ENCODE data around the gene RNF39.
A peak's percentile ranks its signal among the peaks of the same experiment; 100 is the strongest.

The RNF39 gene

DNA sequence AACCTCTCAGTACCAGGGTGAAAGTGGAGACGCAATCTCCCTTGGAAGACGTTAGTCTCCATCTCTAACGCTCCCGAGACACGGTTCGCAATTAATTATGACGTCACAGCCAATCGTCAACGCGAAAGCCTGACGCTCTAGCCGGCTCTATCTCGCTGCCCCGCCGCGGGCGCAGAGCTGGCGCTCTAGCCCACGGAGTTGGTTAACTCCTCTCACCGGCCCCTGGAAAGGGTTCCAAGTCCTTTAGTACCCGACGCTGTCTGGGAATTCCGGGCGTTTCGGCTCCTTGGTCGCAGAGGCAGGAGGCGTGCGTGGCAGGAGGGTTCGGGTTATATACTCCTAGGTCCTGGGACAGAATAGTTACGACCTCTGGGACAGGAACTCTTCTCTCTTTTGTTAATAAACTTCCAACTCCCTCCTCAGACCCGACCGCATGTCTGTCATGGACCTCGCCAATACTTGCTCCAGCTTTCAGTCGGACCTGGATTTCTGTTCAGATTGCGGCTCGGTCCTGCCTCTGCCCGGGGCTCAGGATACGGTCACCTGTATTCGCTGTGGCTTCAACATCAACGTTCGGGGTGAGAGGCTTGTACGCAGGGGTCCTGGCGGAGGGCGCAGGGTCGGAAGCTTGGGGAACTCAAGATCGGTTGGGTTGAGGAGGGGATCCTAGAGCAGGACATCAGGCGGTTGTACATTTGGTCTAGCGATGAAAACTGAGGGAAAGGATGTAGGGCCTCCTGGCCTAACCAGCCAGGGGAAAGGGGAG is 14.3 kb downstream of the RNF39 start, which contains the start of gene POLR1H:
Gene POLR1H, plus strand, starts transcription at position 174 of the 766 bp plus-strand sequence. Its CDS starts 260 bp downstream, at position 434.
- no peak for TF ChIP-seq EZH2phosphoT487 (IDR thresholded peaks at IDR 0.05; ENCODE audit: low read length)
- TF ChIP-seq, protein P1, sequence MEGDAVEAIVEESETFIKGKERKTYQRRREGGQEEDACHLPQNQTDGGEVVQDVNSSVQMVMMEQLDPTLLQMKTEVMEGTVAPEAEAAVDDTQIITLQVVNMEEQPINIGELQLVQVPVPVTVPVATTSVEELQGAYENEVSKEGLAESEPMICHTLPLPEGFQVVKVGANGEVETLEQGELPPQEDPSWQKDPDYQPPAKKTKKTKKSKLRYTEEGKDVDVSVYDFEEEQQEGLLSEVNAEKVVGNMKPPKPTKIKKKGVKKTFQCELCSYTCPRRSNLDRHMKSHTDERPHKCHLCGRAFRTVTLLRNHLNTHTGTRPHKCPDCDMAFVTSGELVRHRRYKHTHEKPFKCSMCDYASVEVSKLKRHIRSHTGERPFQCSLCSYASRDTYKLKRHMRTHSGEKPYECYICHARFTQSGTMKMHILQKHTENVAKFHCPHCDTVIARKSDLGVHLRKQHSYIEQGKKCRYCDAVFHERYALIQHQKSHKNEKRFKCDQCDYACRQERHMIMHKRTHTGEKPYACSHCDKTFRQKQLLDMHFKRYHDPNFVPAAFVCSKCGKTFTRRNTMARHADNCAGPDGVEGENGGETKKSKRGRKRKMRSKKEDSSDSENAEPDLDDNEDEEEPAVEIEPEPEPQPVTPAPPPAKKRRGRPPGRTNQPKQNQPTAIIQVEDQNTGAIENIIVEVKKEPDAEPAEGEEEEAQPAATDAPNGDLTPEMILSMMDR (IDR thresholded peaks at IDR 0.05; ENCODE audit: low read length), result no peak
- no peak for TF ChIP-seq EZH2 (optimal IDR thresholded peaks at IDR 0.05; ENCODE audit: low read depth, low read length)
- H3K27ac ChIP-seq (ENCODE audit: low read length), result peak within 1 kb of the TSS; percentile 35; the same call in 1 of the 2 replicates
- peak within 1 kb of the TSS; percentile 91 for H3K4me2 ChIP-seq (ENCODE audit: low read depth, low read length)
- peak within 1 kb of the TSS; percentile 99 for H2AFZ ChIP-seq (ENCODE audit: low read length)
- H3K9me3 ChIP-seq (replicated peaks; ENCODE audit: insufficient read depth, low read length), result no peaks in the 10 kb centered on the region
- peaks cover 25% of the 10 kb centered on the region for H3K79me2 ChIP-seq (ENCODE audit: low read length)
- H3K4me3 ChIP-seq (ENCODE audit: low read length), result peak within 1 kb of the TSS; percentile 96
- peaks cover 16% of the 10 kb centered on the region for H3K4me1 ChIP-seq (ENCODE audit: low read length)
- H3K27me3 ChIP-seq (replicated peaks; ENCODE audit: insufficient read depth, low read length), result no peaks in the 10 kb centered on the region
- no peaks in the 10 kb centered on the region for H3K9me2 ChIP-seq (replicated peaks; ENCODE audit: insufficient read depth, low read length)
- H3K9ac ChIP-seq (ENCODE audit: low read length), result peak within 1 kb of the TSS; percentile 82
- H3F3A ChIP-seq (ENCODE audit: insufficient read depth, low read length), result peaks cover 8% of the 10 kb centered on the region
- DNase-seq, result peak; percentile 96
- H4K20me1 ChIP-seq (ENCODE audit: insufficient read depth, low read length), result no peaks in the 10 kb centered on the region
- no peaks in the 10 kb centered on the region for H3K36me3 ChIP-seq (replicated peaks; ENCODE audit: insufficient read depth, low read length)

DNA sequence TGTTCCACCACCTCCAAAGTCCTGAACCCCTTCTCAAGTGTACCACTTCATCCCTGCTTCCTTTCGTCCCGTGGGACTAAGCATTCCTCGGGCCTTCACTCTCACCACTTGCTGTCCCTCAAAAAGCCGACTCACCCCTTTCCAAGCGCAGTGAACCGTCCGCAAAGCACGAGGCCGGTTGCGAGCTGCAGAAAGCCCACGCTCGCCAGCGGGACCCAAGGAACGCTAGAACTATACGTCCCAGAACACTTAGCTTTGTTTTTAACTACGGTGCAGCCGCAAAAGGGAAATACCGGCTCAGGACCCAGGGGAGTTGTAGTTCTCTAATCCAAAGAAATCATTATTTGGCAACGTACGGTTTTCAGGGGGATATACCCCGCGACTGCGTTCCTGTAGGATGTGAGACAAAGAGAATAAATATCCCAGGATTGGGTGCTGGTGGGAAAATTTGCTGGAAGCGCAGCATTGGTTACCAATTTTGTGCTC is 14.9 kb downstream of the RNF39 start:
- peaks cover 11% of the 10 kb centered on the region for H3K4me1 ChIP-seq (ENCODE audit: low read length)
- H3K4me3 ChIP-seq (ENCODE audit: low read length), result peak overlapping the region; percentile 96
- TF ChIP-seq, protein P1 (IDR thresholded peaks at IDR 0.05; ENCODE audit: low read length), result no peak
- no peak for TF ChIP-seq EZH2phosphoT487 (IDR thresholded peaks at IDR 0.05; ENCODE audit: low read length)
- TF ChIP-seq EZH2 (optimal IDR thresholded peaks at IDR 0.05; ENCODE audit: low read depth, low read length), result no peak
- H3K9me2 ChIP-seq (replicated peaks; ENCODE audit: insufficient read depth, low read length), result no peaks in the 10 kb centered on the region
- H3K9me3 ChIP-seq (replicated peaks; ENCODE audit: insufficient read depth, low read length), result no peaks in the 10 kb centered on the region
- H3K27ac ChIP-seq (ENCODE audit: low read length), result peak overlapping the region; percentile 35; the same call in 1 of the 2 replicates
- peaks cover 25% of the 10 kb centered on the region for H3K79me2 ChIP-seq (ENCODE audit: low read length)
- no peaks in the 10 kb centered on the region for H4K20me1 ChIP-seq (ENCODE audit: insufficient read depth, low read length)
- H3F3A ChIP-seq (ENCODE audit: insufficient read depth, low read length), result peaks cover 2% of the 10 kb centered on the region; the same call in 1 of the 2 replicates
- H2AFZ ChIP-seq (ENCODE audit: low read length), result peak overlapping the region; percentile 99
- H3K9ac ChIP-seq (ENCODE audit: low read length), result peak overlapping the region; percentile 82
- H3K4me2 ChIP-seq (ENCODE audit: low read depth, low read length), result peak overlapping the region; percentile 91
- H3K36me3 ChIP-seq (replicated peaks; ENCODE audit: insufficient read depth, low read length), result no peaks in the 10 kb centered on the region
- DNase-seq, result peak; percentile 18
- no peaks in the 10 kb centered on the region for H3K27me3 ChIP-seq (replicated peaks; ENCODE audit: insufficient read depth, low read length)

DNA sequence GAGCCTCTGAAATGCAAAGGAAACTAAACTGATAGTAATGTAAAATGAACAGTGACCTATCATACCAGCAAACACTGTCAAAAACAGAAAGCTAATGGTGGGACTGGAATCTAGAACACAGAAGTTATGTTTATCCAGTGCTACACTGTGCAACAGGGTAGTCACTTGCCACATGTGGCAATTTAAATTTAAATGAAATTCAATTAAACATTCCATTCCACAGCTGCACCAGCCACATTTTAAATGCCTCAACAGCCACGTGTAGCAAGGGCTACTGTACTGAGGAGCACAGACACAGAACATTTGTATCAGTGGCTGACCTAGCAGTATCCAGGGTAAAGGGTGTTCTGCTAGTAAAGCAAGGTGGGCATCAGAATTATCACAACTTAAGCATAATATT is 20.1 kb downstream of the RNF39 start:
- no peak overlapping the region for H2AFZ ChIP-seq (ENCODE audit: low read length)
- no peaks in the 10 kb centered on the region for H3F3A ChIP-seq (ENCODE audit: insufficient read depth, low read length)
- no peak overlapping the region for H3K9ac ChIP-seq (ENCODE audit: low read length)
- H3K9me3 ChIP-seq (replicated peaks; ENCODE audit: insufficient read depth, low read length), result no peaks in the 10 kb centered on the region
- peaks cover 5% of the 10 kb centered on the region; the same call in 1 of the 2 replicates for H3K4me1 ChIP-seq (ENCODE audit: low read length)
- H3K27ac ChIP-seq (ENCODE audit: low read length), result no peak overlapping the region
- no peak overlapping the region for H3K4me2 ChIP-seq (ENCODE audit: low read depth, low read length)
- DNase-seq, result no peak
- H3K27me3 ChIP-seq (replicated peaks; ENCODE audit: insufficient read depth, low read length), result no peaks in the 10 kb centered on the region
- no peaks in the 10 kb centered on the region for H3K36me3 ChIP-seq (replicated peaks; ENCODE audit: insufficient read depth, low read length)
- H3K79me2 ChIP-seq (ENCODE audit: low read length), result peaks cover 4% of the 10 kb centered on the region
- no peaks in the 10 kb centered on the region for H4K20me1 ChIP-seq (ENCODE audit: insufficient read depth, low read length)
- TF ChIP-seq, protein P1 (IDR thresholded peaks at IDR 0.05; ENCODE audit: low read length), result no peak
- TF ChIP-seq EZH2phosphoT487 (IDR thresholded peaks at IDR 0.05; ENCODE audit: low read length) (no peak), EZH2 (optimal IDR thresholded peaks at IDR 0.05; ENCODE audit: low read depth, low read length) (no peak)
- H3K9me2 ChIP-seq (replicated peaks; ENCODE audit: insufficient read depth, low read length), result no peaks in the 10 kb centered on the region
- no peak overlapping the region for H3K4me3 ChIP-seq (ENCODE audit: low read length)
